NCI-H2081 treated with DMSO at 0.1 percent for 48 hours (cell line): ENCODE results near the gene TBX1.
"Not testable (repeated sequence)": the region's sequence is repeated elsewhere in the genome, so short reads cannot be mapped to it uniquely, and the experiment has no call there.

Source experiments
- DNase-seq: peaks from one replicate; lab custom pipeline; 2025; lab: John Stamatoyannopoulos, UW

Gene TBX1

GRCh38 chr22:19765477-19766239 lies 5.1 kb downstream of the TBX1 start:
- DNase-seq, result no peak

GRCh38 chr22:19766240-19766510 lies 5.6 kb downstream of the TBX1 start:
- DNase-seq, result no peak

GRCh38 chr22:19766511-19767426 lies 6.2 kb downstream of the TBX1 start:
- DNase-seq, result no peak

- no peak for DNase-seq
These were observed 7.1 kb downstream of the TBX1 start for GRCh38 chr22:19767427-19768341.

GRCh38 chr22:19769393-19769715 lies 8.8 kb downstream of the TBX1 start:
- no peak for DNase-seq

- DNase-seq, result no peak
These were observed 10.0 kb downstream of the TBX1 start for GRCh38 chr22:19770349-19771220.

GRCh38 chr22:19772422-19772672 lies 11.8 kb downstream of the TBX1 start:
- DNase-seq, result no peak

- DNase-seq, result no peak
These were observed 12.3 kb downstream of the TBX1 start for GRCh38 chr22:19772673-19773469.

- DNase-seq, result no peak
These were observed 13.0 kb downstream of the TBX1 start for GRCh38 chr22:19773470-19774040.

- no peak for DNase-seq
These were observed 14.1 kb downstream of the TBX1 start for GRCh38 chr22:19774628-19775027.

GRCh38 chr22:19775496-19776325 lies 15.1 kb downstream of the TBX1 start:
- DNase-seq, result no peak

GRCh38 chr22:19776433-19777031 lies 16.0 kb downstream of the TBX1 start:
- DNase-seq, result no peak

GRCh38 chr22:19777192-19777591 lies 16.6 kb downstream of the TBX1 start:
- not testable (repeated sequence) for DNase-seq

- DNase-seq, result no peak
These were observed 18.4 kb downstream of the TBX1 start for GRCh38 chr22:19779011-19779421.

- DNase-seq, result no peak
These were observed 19.2 kb downstream of the TBX1 start for GRCh38 chr22:19779685-19780268.

GRCh38 chr22:19782533-19782932 lies 22.0 kb downstream of the TBX1 start:
- no peak for DNase-seq

- no peak for DNase-seq
These were observed 23.2 kb downstream of the TBX1 start for GRCh38 chr22:19783586-19784383.
